HG03045 (cell line): ENCODE results near the gene EIF1B.

ENCODE experiments used
- ATAC-seq: cut with Tn5 transposase; IDR thresholded peaks from one replicate; pipeline ENCODE4 v1.9.1; 2021; ENCODE audit warnings: mild to moderate bottlenecking, moderate library complexity; ENCODE audit not compliant: unreplicated experiment

The EIF1B gene

DNA sequence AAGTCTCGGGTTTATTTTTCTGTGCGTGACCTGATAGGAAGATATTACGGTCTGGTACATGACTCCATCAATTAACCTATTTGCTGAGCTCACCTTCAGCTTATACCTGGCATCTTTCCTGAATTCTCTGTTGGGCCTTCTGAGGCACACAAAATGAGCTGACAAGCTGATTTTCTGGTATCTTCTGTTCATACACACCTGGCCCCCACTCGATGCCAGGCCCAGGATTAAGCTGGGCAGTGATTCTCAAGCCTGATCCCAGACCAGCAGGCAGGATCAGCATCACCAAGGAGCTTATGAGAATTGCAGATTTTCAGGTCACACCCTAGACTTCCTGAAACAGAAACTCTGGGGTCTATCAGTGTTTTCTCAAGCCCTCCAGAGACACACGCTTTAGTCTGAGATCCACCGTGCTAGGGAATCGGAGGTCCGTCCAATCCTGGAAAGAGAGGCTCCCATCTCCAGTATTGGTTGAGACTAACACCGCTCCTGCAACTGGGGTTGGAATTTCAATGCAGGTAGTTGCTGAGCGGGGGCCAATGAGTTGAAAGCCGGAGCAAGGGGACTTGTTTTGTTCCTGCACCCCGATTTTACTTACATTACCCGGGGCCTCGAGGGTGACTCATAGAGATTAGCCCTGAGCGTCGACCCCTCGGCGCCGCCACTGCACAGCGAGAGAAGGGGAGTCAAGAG lies 636 bp upstream of the EIF1B start:
- no peak for ATAC-seq

- peak; percentile 27 for ATAC-seq
Measured at GRCh38 chr3:40309925-40310695, 603 bp downstream of the EIF1B start.

DNA sequence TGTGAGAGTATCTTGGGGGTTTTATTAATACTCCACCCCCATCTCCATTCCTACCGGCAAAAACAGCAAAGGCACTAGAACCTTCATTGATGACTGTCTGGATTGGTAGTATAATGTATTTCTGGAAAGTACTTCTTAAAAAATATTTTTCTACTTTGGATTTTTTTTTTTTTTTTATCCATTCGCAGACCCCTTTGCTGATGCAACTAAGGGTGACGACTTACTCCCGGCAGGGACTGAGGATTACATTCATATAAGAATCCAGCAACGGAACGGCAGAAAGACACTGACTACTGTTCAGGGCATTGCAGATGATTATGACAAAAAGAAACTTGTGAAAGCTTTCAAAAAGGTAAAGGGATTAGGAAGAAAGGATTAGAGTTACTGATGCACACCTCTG lies 1.2 kb downstream of the EIF1B start:
- ATAC-seq = no peak

- ATAC-seq = no peak
Measured at GRCh38 chr3:40312661-40313226, 3.2 kb downstream of the EIF1B start.

DNA sequence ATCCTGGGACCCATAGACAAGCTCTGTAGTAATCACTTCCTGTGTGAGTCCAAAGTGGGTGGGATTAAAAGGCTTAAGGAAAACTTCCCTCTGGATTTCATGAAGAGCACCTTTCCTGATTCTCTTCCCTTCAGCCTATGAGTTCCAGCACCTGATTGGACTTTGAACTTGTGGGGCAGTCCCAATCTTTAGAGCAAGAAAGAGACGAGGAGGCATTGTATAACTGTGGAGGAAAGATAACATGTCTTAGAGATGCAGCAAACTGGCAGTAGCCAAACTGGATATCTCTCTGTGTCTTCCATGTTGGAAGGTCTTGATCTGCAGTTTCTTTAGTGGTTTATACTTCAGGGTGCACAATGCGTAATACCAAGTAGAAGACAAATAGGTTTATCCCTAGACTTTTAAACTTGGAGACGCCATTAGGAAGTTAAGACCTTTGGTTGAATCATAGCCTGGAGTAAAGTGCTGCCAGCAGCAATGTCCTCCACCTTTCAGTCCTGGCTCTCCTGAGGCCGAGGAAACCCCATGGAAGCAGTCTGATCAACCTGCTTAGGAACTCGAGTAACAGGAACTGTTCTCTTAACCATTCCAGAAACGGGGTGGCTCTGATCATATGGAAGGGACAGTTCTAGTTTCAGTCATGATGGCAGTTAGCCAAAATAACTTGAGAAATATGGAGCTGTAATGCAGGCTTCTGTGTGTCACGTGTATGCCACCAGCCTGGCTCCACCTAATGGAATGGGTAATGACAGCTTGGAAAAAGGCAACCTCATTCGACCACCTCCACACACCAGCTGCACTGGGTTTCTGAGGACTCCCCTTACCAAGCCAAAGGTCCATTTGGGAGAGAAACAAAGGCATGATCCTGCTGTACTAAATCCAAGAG lies 4.7 kb downstream of the EIF1B start:
- ATAC-seq = no peak

DNA sequence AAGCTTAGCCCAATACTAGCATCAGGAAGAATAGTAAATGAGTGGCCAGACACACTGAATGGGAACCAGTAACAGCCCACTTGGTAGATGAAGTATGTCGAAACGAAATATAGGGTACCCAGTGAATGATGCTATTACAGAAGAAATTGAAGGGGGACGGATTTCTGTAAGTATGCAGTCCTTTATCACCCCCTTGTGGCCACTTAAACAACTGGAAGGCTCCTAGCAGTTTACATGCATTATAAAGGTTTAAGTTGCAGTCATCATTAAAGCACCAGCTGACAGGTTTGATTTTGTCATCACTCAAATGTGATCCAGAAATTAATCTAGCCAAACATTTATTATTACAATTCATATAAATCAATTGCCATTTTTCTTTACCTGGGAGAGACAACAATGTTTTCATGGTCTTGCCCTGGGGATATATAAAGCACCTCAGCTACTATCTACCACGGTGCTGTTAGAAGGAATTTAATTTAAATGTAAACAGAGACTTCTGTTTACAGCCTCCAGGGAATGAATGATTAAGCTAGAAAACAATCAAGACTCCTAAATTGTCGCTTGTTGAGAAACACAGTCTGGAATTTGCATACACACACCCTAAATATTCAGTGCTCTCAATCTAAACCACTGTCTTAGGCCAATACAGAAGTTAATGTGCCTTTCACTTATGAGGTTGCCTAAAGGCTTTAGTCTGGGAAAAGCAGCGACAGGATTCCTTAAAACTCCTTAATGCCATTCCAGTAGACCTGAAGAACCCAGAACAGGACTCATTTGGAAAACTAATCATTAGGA lies 7.8 kb downstream of the EIF1B start:
- no peak for ATAC-seq

DNA sequence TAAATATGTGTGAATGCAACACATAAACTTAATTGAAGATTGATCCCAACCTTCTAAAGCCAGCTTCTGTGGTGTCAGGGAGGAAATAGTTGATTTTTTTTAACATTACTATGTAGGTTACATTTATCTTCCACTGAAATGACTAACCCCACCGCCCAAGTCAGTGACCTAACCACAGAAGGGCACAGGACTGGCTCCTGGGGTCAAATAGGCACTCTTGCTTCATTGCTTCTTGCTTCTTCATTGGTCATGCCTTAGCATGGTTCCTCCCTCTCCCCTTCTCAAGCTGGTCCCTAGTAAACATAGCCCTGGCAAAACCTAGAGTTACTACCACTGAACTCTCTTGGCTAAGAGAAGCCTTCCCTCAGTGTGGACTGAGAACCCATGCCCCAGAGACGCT lies 12.3 kb downstream of the EIF1B start:
- no peak for ATAC-seq

- no peak for ATAC-seq
Measured at GRCh38 chr3:40323946-40324345, 14.4 kb downstream of the EIF1B start.

GRCh38 chr3:40324621-40325020 lies 15.1 kb downstream of the EIF1B start:
- ATAC-seq = no peak

- ATAC-seq = no peak
Measured at GRCh38 chr3:40325465-40325864, 16.0 kb downstream of the EIF1B start.

GRCh38 chr3:40328374-40328773 lies 18.9 kb downstream of the EIF1B start:
- no peak for ATAC-seq

DNA sequence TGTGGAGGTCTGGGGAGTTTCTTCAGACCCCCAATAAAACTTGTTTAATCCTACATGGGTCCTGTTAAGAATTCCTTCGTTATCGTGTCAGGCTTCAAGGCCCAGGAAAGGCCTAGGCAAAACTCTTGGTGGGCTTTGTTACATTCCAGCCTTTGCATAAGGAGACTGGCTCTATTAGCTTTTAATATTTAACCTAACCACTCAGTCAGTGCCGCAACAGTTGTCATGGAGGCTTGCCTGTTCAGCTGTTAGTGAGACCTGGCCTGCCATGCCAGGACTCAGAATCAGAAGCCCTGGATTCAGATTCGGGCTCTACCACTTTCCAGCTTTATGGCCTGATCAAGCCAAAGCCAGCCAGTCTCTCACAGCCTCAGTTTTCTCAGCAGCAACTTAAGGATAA lies 19.6 kb downstream of the EIF1B start:
- ATAC-seq = no peak

GRCh38 chr3:40332684-40333083 lies 23.2 kb downstream of the EIF1B start:
- no peak for ATAC-seq

GRCh38 chr3:40333416-40333815 lies 23.9 kb downstream of the EIF1B start:
- ATAC-seq = no peak

GRCh38 chr3:40333852-40334251 lies 24.3 kb downstream of the EIF1B start:
- ATAC-seq = no peak

- no peak for ATAC-seq
Measured at GRCh38 chr3:40336101-40336500, 26.6 kb downstream of the EIF1B start.

GRCh38 chr3:40336511-40337135 lies 27.1 kb downstream of the EIF1B start:
- no peak for ATAC-seq

- peak; percentile 77 for ATAC-seq
Measured at GRCh38 chr3:40337136-40338108, 27.9 kb downstream of the EIF1B start.

DNA sequence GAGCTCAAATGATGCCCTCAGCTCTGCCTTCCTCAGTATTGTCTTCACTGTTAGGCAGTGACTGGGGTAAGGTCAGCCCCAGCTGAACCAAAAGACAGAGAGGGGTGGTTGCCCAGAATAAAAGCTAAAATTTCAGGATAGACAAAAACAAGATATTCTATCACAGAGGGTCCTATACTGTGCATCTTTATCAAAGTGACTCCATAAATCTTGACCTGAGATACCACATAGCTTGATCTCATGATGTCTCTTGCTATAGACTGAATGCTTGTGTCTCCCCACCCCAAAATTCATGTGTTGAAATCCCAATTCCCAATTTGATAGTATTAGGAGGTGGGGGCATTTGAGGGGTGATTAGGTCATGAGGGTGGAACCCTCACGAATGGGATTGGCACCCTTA lies 30.4 kb downstream of the EIF1B start:
- ATAC-seq = no peak
